GM12892 (cell line): ENCODE results near the gene USHBP1.

Source experiments
- POLR2A ChIP-seq: IDR thresholded peaks from 2 replicates; pipeline ENCODE4 v1.6.1; 2011; ENCODE audit warnings: low read depth, low read length, control low read depth
- POLR2AphosphoS5 ChIP-seq: IDR thresholded peaks from 2 replicates; pipeline ENCODE4 v1.6.1; 2011; ENCODE audit warnings: low read depth, low read length, control low read depth
- TAF1 ChIP-seq: IDR thresholded peaks from 2 replicates; pipeline ENCODE4 v1.6.1; 2011; ENCODE audit warnings: low read depth, mild to moderate bottlenecking, control low read depth, low read length, borderline replicate concordance

DNA sequence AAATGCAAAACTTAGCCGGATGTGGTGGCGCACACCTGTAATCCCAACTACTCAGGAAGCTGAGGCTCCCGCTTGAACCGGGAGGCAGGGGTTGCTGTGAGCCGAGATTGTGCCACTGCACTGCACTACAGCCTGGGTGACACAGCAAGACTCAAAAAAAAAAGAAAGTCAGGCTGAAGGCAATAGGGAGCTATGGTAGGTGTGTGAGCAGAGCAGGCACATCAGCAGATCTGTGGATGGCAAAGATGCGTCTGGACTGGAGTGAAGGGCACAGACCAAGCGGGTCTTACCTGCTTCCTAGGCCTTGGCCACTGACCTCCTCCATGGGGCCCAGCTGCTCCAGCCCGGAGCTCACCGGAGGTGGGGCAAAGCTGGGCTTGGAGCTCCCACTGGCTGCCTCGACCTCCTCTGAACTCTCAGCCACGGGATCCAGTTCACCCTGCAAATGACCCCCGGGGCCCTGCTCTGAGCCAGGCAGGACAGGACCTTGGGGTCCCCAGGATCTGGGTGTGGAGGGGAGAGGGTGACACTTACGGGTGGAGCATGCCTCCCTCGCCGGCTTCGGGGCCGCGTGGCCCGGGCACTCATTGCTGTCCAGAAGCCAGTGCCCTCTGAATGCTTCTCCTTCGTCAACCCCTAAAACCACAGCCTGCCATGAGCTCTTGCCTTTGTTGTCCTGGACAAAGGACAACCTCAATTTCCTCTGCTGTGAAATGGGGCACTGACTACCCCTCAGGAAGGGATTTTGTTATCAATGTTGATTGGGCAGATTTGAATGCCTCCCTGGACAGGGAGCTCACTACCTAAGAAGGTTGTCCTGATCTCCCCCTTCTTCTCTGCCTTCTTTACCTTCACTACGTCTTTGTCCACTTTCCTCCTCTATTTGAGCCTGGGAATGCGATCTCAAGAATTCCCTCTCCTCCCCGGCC lies 569 bp downstream of the USHBP1 start:
- TF ChIP-seq POLR2A (no peak), TAF1 (no peak), POLR2AphosphoS5 (no peak)
